HG02970 (cell line): ENCODE results near the gene INTS15.
A peak's percentile ranks its signal among the peaks of the same experiment; 100 is the strongest.

ENCODE experiments used
- ATAC-seq: cut with Tn5 transposase; IDR thresholded peaks from one replicate; pipeline ENCODE4 v1.9.1; 2021; ENCODE audit warnings: mild to moderate bottlenecking, moderate library complexity, moderate number of reproducible peaks; ENCODE audit not compliant: unreplicated experiment, low FRiP score

The INTS15 gene

GRCh38 chr7:6589829-6590644 lies at the start of gene INTS15:
INTS15 (plus strand) TSS chr7:6590021; CDS start chr7:6590284, 263 bp downstream.
- peak; percentile 88 for ATAC-seq

- ATAC-seq = no peak
Observed at GRCh38 chr7:6542368-6542767, 47.5 kb upstream of the INTS15 start.

- no peak for ATAC-seq
Observed at GRCh38 chr7:6545398-6546126, 44.3 kb upstream of the INTS15 start.

- ATAC-seq = no peak
Observed at GRCh38 chr7:6546498-6547251, 43.1 kb upstream of the INTS15 start.

- no peak for ATAC-seq
Observed at GRCh38 chr7:6547400-6547799, 42.4 kb upstream of the INTS15 start.

GRCh38 chr7:6551016-6551511 lies 38.8 kb upstream of the INTS15 start, which contains the start of gene GRID2IP:
GRID2IP (minus strand) TSS chr7:6551461; CDS start chr7:6551436, 25 bp downstream.
- no peak for ATAC-seq

GRCh38 chr7:6553448-6554044 lies 36.3 kb upstream of the INTS15 start:
- no peak for ATAC-seq

GRCh38 chr7:6554848-6555247 lies 35.0 kb upstream of the INTS15 start:
- no peak for ATAC-seq

- no peak for ATAC-seq
Observed at GRCh38 chr7:6556196-6556595, 33.6 kb upstream of the INTS15 start.

GRCh38 chr7:6558837-6559236 lies 31.0 kb upstream of the INTS15 start:
- ATAC-seq = no peak

- ATAC-seq = no peak
Observed at GRCh38 chr7:6559896-6560295, 29.9 kb upstream of the INTS15 start.

- ATAC-seq = no peak
Observed at GRCh38 chr7:6562106-6562505, 27.7 kb upstream of the INTS15 start.

GRCh38 chr7:6563936-6564770 lies 25.7 kb upstream of the INTS15 start:
- ATAC-seq = no peak

GRCh38 chr7:6565655-6566054 lies 24.2 kb upstream of the INTS15 start:
- ATAC-seq = no peak

- no peak for ATAC-seq
Observed at GRCh38 chr7:6567886-6568285, 21.9 kb upstream of the INTS15 start.

- ATAC-seq = no peak
Observed at GRCh38 chr7:6571160-6571779, 18.6 kb upstream of the INTS15 start.

GRCh38 chr7:6575281-6576023 lies 14.4 kb upstream of the INTS15 start:
- no peak for ATAC-seq
